Erythroblast (primary cell): ENCODE results near the gene NKD2.

Source experiments
- GATA1 ChIP-seq: IDR thresholded peaks from 2 replicates; pipeline ENCODE4 v1.6.1; 2011; ENCODE audit warnings: low read depth, mild to moderate bottlenecking, control low read depth, low read length, moderate library complexity
- POLR2A ChIP-seq: IDR thresholded peaks from 2 replicates; pipeline ENCODE4 v1.6.1; 2011; ENCODE audit warnings: mild to moderate bottlenecking, low read length

DNA sequence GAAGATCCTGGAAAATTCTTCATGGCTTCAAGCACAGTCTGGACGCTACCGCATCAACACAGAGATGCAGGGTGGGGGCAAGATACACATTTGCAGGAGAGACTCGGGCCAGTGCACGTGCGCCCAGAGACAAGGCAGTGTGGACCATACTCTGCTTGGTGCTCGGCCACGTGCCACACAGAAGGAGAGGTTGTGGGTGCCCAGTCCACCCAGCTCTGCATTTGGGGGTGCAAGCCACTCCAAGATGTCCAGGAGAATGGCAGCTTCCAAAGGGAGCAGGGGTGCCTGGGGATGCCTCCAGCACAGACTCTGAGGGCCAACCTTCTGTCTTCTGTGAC lies 4.3 kb downstream of the NKD2 start:
- no peak for TF ChIP-seq GATA1
- TF ChIP-seq POLR2A: no peak
